Osteocyte (in vitro differentiated cells): ENCODE measurements around the gene BMPR1B. TPM values are rescaled to one million over a fixed set of nuclear protein-coding genes. Genes with fewer than 3 reads are reported as not detected.

Source experiments
- DNase-seq: peaks from one replicate; pipeline ENCODE4 v3.0.0; 2021; ENCODE audit warnings: mixed read lengths; ENCODE audit not compliant: unreplicated experiment; ENCODE audit errors: extremely low spot score
- H3K27ac Mint-ChIP-seq: one replicate; pipeline ENCODE4 v1.8.0; 2021; ENCODE audit warnings: mild to moderate bottlenecking, mixed read lengths; ENCODE audit not compliant: unreplicated experiment
- H3K27me3 Mint-ChIP-seq: one replicate; pipeline ENCODE4 v1.8.0; 2021; ENCODE audit warnings: mixed read lengths; ENCODE audit not compliant: unreplicated experiment
- H3K36me3 Mint-ChIP-seq: one replicate; pipeline ENCODE4 v1.8.0; 2021; ENCODE audit warnings: mixed read lengths; ENCODE audit not compliant: unreplicated experiment
- H3K4me1 Mint-ChIP-seq: one replicate; pipeline ENCODE4 v1.8.0; 2021; ENCODE audit warnings: mixed read lengths; ENCODE audit not compliant: unreplicated experiment
- H3K4me3 Mint-ChIP-seq: one replicate; pipeline ENCODE4 v1.8.0; 2021; ENCODE audit warnings: mild to moderate bottlenecking, moderate library complexity, mixed read lengths; ENCODE audit not compliant: unreplicated experiment
- H3K9me3 Mint-ChIP-seq: one replicate; pipeline ENCODE4 v1.8.0; 2021; ENCODE audit warnings: mixed read lengths; ENCODE audit not compliant: unreplicated experiment
- total RNA-seq: library from RNA; stranded (reverse); gene quantifications from 2 replicates; pipeline ENCODE4 v1.2.1, GENCODE V29; 2021
- TF ChIP-seq, protein P1 (sequence below): fragments of 200-600 bp; sonication (generic); IDR thresholded peaks from 2 replicates; pipeline ENCODE4 v1.5.0; 2021; ENCODE audit warnings: antibody characterized with exemption, mild to moderate bottlenecking, moderate library complexity

BMPR1B gene
- total RNA-seq, 1 donor from 2014 or later, result 1.5 TPM

DNA sequence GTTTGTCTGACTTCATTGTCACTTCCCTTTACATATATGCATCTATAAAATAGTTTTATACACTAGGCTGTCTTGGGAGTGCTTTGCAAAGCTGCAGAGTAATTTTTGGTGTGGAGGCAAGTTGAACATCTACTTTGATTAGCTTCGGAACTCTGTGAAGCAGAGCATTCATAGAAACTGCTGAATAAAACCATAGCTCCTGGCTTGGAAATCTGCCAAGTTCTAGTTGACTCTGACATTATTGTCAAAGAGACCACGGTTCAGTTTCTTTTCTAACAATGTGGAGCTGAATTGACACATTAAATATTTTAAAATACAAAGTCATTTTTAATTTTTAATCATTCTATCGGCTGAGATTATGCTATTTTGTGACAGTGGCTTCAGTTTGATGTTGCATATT is 335.0 kb downstream of the BMPR1B start:
- peaks cover 4% of the 10 kb centered on the region for H3K27me3 Mint-ChIP-seq
- H3K9me3 Mint-ChIP-seq, result no peaks in the 10 kb centered on the region
- H3K4me3 Mint-ChIP-seq, result no peak overlapping the region
- DNase-seq, result no peak
- TF ChIP-seq, protein P1, sequence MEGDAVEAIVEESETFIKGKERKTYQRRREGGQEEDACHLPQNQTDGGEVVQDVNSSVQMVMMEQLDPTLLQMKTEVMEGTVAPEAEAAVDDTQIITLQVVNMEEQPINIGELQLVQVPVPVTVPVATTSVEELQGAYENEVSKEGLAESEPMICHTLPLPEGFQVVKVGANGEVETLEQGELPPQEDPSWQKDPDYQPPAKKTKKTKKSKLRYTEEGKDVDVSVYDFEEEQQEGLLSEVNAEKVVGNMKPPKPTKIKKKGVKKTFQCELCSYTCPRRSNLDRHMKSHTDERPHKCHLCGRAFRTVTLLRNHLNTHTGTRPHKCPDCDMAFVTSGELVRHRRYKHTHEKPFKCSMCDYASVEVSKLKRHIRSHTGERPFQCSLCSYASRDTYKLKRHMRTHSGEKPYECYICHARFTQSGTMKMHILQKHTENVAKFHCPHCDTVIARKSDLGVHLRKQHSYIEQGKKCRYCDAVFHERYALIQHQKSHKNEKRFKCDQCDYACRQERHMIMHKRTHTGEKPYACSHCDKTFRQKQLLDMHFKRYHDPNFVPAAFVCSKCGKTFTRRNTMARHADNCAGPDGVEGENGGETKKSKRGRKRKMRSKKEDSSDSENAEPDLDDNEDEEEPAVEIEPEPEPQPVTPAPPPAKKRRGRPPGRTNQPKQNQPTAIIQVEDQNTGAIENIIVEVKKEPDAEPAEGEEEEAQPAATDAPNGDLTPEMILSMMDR, result no peak
- H3K36me3 Mint-ChIP-seq, result no peaks in the 10 kb centered on the region
- H3K27ac Mint-ChIP-seq, result no peak overlapping the region
- peaks cover 9% of the 10 kb centered on the region for H3K4me1 Mint-ChIP-seq

- peaks cover 9% of the 10 kb centered on the region for H3K4me1 Mint-ChIP-seq
- DNase-seq, result no peak
- H3K27ac Mint-ChIP-seq, result no peak overlapping the region
- H3K9me3 Mint-ChIP-seq, result no peaks in the 10 kb centered on the region
- H3K4me3 Mint-ChIP-seq, result no peak overlapping the region
- H3K36me3 Mint-ChIP-seq, result no peaks in the 10 kb centered on the region
- peaks cover 4% of the 10 kb centered on the region for H3K27me3 Mint-ChIP-seq
- TF ChIP-seq, protein P1, result no peak
Observed at GRCh38 chr4:95093460-95093859, 335.7 kb downstream of the BMPR1B start.

DNA sequence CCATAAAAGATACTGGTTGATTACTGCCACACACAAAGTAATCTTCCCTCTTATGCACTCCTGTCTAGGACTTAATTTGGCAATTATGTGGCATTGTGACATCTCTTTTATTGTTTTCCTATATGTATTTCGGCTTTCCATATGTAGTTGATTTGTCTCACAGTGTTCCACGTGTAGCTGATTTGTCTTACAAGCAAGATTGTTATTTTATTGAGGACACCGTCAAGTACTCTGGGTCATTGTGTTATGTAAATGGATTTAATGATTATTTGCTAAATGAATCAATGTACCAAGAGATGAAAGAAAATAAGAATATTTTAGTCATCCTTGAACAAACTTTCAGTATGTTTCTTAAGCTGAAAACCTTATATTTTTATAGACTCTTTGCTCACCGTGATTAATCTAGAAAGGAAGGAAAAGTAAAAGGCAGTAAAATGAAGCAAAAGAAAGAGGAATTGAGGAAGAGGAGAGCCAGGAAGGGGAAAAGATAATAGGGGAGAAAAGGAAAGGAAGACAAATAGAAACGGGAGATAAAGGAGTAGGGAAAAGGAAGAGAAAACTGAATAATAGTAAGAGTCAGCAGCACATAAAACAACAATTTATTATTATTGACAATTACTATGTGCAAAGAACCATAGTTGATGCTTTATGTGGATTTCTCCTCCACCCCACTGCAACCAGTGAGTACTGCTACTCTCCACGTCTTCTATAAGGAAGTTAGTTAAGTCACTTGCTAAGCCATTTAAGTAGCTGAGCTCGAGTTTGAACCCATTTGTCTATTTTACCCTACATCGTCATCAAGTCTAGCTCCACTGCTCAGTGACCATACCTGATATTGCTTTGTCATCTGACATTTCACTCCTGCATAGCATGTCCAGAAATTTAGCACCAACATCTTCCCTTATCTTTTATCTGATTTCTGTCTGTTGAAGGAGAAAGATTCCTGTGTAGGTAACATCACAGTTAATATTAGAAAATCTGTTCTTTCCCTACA is 336.5 kb downstream of the BMPR1B start:
- Mint-ChIP-seq H3K27me3 (peaks cover 4% of the 10 kb centered on the region), H3K27ac (no peak overlapping the region)

DNA sequence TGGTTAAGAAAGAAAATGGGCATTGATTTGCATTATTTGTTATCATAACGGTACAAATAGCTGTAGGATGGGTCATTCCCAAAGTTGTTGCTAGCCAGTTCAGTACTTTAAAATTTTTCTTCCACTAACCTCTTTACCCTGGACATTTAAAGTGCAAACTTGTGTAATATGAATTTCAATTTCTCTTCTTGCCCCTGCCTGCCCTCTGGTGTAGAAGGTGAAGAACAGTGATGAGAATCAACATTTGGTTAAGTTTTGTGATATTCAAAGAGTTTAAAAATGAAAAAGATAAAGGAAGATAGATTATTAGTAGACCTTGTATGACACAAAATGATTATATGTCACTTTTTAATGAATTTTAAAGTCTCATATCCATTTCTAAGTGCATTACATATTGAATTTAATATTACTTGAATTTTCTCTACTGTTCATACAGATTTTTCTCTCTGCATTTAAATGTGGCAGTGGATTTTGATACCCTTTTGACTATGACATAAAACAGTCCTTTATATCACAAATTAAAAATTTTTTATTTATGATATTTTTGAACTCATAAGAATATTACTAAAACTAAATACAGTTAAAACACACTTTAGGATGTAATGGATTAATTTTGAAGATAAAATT is 337.7 kb downstream of the BMPR1B start:
- Mint-ChIP-seq H3K27me3 (peaks cover 4% of the 10 kb centered on the region), H3K4me3 (no peak overlapping the region), H3K4me1 (peaks cover 9% of the 10 kb centered on the region), H3K27ac (no peak overlapping the region), H3K9me3 (peaks cover 7% of the 10 kb centered on the region), H3K36me3 (no peaks in the 10 kb centered on the region)
- TF ChIP-seq, protein P1, result peak; percentile 85
- DNase-seq, result no peak

More for the DNA sequence above, 336.5 kb downstream of the BMPR1B start:
- Mint-ChIP-seq H3K4me1 (peaks cover 9% of the 10 kb centered on the region), H3K4me3 (no peak overlapping the region), H3K9me3 (no peaks in the 10 kb centered on the region), H3K36me3 (no peaks in the 10 kb centered on the region)
- TF ChIP-seq, protein P1, result no peak
- DNase-seq, result no peak
